ENCODE results near the gene SLC8A2.

The SLC8A2 gene

GRCh38 chr19:47473336-47473735, 1.6 kb upstream of the SLC8A2 start:
- no peak for TF ChIP-seq POLR2A (IDR thresholded peaks at IDR 0.05; ENCODE audit: low read length)
- no peak for TF ChIP-seq GATA1 (IDR thresholded peaks at IDR 0.05; ENCODE audit: low read depth, low read length)
- no peak for DNase-seq

- DNase-seq = no peak
- TF ChIP-seq POLR2A (IDR thresholded peaks at IDR 0.05; ENCODE audit: low read length) = no peak
- TF ChIP-seq GATA1 (IDR thresholded peaks at IDR 0.05; ENCODE audit: low read depth, low read length) = no peak
Observed at GRCh38 chr19:47471381-47471732, 336 bp downstream of the SLC8A2 start.

- TF ChIP-seq POLR2A (IDR thresholded peaks at IDR 0.05; ENCODE audit: low read length) (no peak), GATA1 (IDR thresholded peaks at IDR 0.05; ENCODE audit: low read depth, low read length) (no peak)
- DNase-seq = no peak
Observed at GRCh38 chr19:47470447-47471195, 1.1 kb downstream of the SLC8A2 start.

GRCh38 chr19:47469719-47470118, 2.0 kb downstream of the SLC8A2 start:
- TF ChIP-seq GATA1 (IDR thresholded peaks at IDR 0.05; ENCODE audit: low read depth, low read length) = no peak
- TF ChIP-seq POLR2A (IDR thresholded peaks at IDR 0.05; ENCODE audit: low read length) = no peak

GRCh38 chr19:47469363-47469700, 2.4 kb downstream of the SLC8A2 start:
- no peak for DNase-seq
- TF ChIP-seq GATA1 (IDR thresholded peaks at IDR 0.05; ENCODE audit: low read depth, low read length) (no peak), POLR2A (IDR thresholded peaks at IDR 0.05; ENCODE audit: low read length) (no peak)

More at GRCh38 chr19:47469719-47470118, 2.0 kb downstream of the SLC8A2 start:
- no peak for DNase-seq

GRCh38 chr19:47467914-47468313, 3.8 kb downstream of the SLC8A2 start:
- TF ChIP-seq POLR2A (IDR thresholded peaks at IDR 0.05; ENCODE audit: low read length) = no peak
- TF ChIP-seq GATA1 (IDR thresholded peaks at IDR 0.05; ENCODE audit: low read depth, low read length) = no peak
- DNase-seq = no peak

GRCh38 chr19:47465957-47466356, 5.7 kb downstream of the SLC8A2 start:
- DNase-seq = no peak
- TF ChIP-seq GATA1 (IDR thresholded peaks at IDR 0.05; ENCODE audit: low read depth, low read length) (no peak), POLR2A (IDR thresholded peaks at IDR 0.05; ENCODE audit: low read length) (no peak)

GRCh38 chr19:47464675-47465419, 6.8 kb downstream of the SLC8A2 start:
- TF ChIP-seq POLR2A (IDR thresholded peaks at IDR 0.05; ENCODE audit: low read length) (no peak), GATA1 (IDR thresholded peaks at IDR 0.05; ENCODE audit: low read depth, low read length) (no peak)
- no peak for DNase-seq

- TF ChIP-seq POLR2A (IDR thresholded peaks at IDR 0.05; ENCODE audit: low read length) (no peak), GATA1 (IDR thresholded peaks at IDR 0.05; ENCODE audit: low read depth, low read length) (no peak)
Observed at GRCh38 chr19:47461876-47462275, 9.8 kb downstream of the SLC8A2 start.

GRCh38 chr19:47459477-47459876, 12.2 kb downstream of the SLC8A2 start:
- DNase-seq = no peak

More at GRCh38 chr19:47461876-47462275, 9.8 kb downstream of the SLC8A2 start:
- DNase-seq = no peak

GRCh38 chr19:47458672-47459071, 13.0 kb downstream of the SLC8A2 start:
- TF ChIP-seq POLR2A (IDR thresholded peaks at IDR 0.05; ENCODE audit: low read length) = no peak
- TF ChIP-seq GATA1 (IDR thresholded peaks at IDR 0.05; ENCODE audit: low read depth, low read length) = no peak
- DNase-seq = no peak

More at GRCh38 chr19:47459477-47459876, 12.2 kb downstream of the SLC8A2 start:
- TF ChIP-seq GATA1 (IDR thresholded peaks at IDR 0.05; ENCODE audit: low read depth, low read length) = no peak

GRCh38 chr19:47456721-47457474, 14.8 kb downstream of the SLC8A2 start:
- no peak for DNase-seq
- TF ChIP-seq GATA1 (IDR thresholded peaks at IDR 0.05; ENCODE audit: low read depth, low read length) (no peak), POLR2A (IDR thresholded peaks at IDR 0.05; ENCODE audit: low read length) (no peak)

GRCh38 chr19:47450478-47450877, 21.2 kb downstream of the SLC8A2 start:
- TF ChIP-seq POLR2A (IDR thresholded peaks at IDR 0.05; ENCODE audit: low read length) (no peak), GATA1 (IDR thresholded peaks at IDR 0.05; ENCODE audit: low read depth, low read length) (no peak)

GRCh38 chr19:47448360-47448727, 23.3 kb downstream of the SLC8A2 start:
- DNase-seq = no peak
- TF ChIP-seq POLR2A (IDR thresholded peaks at IDR 0.05; ENCODE audit: low read length) = no peak
- no peak for TF ChIP-seq GATA1 (IDR thresholded peaks at IDR 0.05; ENCODE audit: low read depth, low read length)

More at GRCh38 chr19:47450478-47450877, 21.2 kb downstream of the SLC8A2 start:
- no peak for DNase-seq

All from erythroblast (primary cell).